OCI-LY3 (cell line): ENCODE measurements around the gene SPAG9.
"Not testable (repeated sequence)": the region's sequence is repeated elsewhere in the genome, so short reads cannot be mapped to it uniquely, and the experiment has no call there.

Source experiments
- H2AFZ ChIP-seq: fragments of 200-600, 300-600 bp; shearing (Covaris generic); 2 replicates; pipeline ENCODE4 v1.6.0; 2014; ENCODE audit warnings: antibody characterized with exemption, low read depth, low read length
- H3K27ac ChIP-seq: fragments of 200-600, 300-600 bp; sonication (generic); 2 replicates; pipeline ENCODE4 v1.5.1; 2014; ENCODE audit warnings: mild to moderate bottlenecking, low read length, moderate library complexity, mixed read lengths
- H3K27me3 ChIP-seq: fragments of 200-600, 300-600 bp; sonication (generic); 2 replicates; pipeline ENCODE4 v1.6.1; 2014; ENCODE audit warnings: low read depth, low read length, mixed read lengths
- H3K36me3 ChIP-seq: fragments of 200-600, 300-600 bp; sonication (generic); replicated peaks from 2 replicates; pipeline ENCODE3; 2014; ENCODE audit warnings: low read depth, low read length, mixed read lengths
- H3K4me1 ChIP-seq: fragments of 300-600, 200-600 bp; sonication (generic); 2 replicates; pipeline ENCODE4 v1.6.1; 2014; ENCODE audit warnings: low read length, mixed read lengths
- H3K4me2 ChIP-seq: fragments of 200-600, 300-600 bp; sonication (generic); 2 replicates; pipeline ENCODE4 v1.6.1; 2014; ENCODE audit warnings: low read length, mixed read lengths
- H3K4me3 ChIP-seq: fragments of 300-600, 200-600 bp; sonication (generic); 2 replicates; pipeline ENCODE4 v1.5.1; 2014; ENCODE audit warnings: antibody characterized with exemption, mild to moderate bottlenecking, low read length, moderate library complexity
- H3K79me2 ChIP-seq: fragments of 300-600, 200-600 bp; shearing (Covaris generic); 2 replicates; pipeline ENCODE4 v1.6.1; 2014; ENCODE audit warnings: mild to moderate bottlenecking, low read length, mixed read lengths
- H3K9ac ChIP-seq: fragments of 300-600, 200-600 bp; shearing (Covaris generic); 2 replicates; pipeline ENCODE4 v1.6.0; 2014; ENCODE audit warnings: mild to moderate bottlenecking, low read length, moderate library complexity
- H3K9me3 ChIP-seq: fragments of 200-600, 300-600 bp; shearing (Covaris generic); 2 replicates; pipeline ENCODE4 v1.6.1; 2014; ENCODE audit warnings: low read length, mixed read lengths; ENCODE audit not compliant: insufficient read depth
- H4K20me1 ChIP-seq: fragments of 200-600, 300-600 bp; sonication (generic); 2 replicates; pipeline ENCODE4 v1.6.1; 2016; ENCODE audit warnings: low read length, mixed read lengths; ENCODE audit not compliant: insufficient read depth
- EZH2phosphoT487 ChIP-seq: fragments of 200-600 bp; shearing (Covaris generic); IDR thresholded peaks from 2 replicates; pipeline ENCODE4 v1.6.1; 2018; ENCODE audit warnings: antibody characterized with exemption, mixed run types, low read depth
- TF ChIP-seq, protein P1 (sequence below): fragments of 200-600, 300-600 bp; sonication (generic); IDR thresholded peaks from 2 replicates; pipeline ENCODE4 v1.5.1; 2014; ENCODE audit warnings: antibody characterized with exemption, low read length, low read depth

The SPAG9 gene

DNA sequence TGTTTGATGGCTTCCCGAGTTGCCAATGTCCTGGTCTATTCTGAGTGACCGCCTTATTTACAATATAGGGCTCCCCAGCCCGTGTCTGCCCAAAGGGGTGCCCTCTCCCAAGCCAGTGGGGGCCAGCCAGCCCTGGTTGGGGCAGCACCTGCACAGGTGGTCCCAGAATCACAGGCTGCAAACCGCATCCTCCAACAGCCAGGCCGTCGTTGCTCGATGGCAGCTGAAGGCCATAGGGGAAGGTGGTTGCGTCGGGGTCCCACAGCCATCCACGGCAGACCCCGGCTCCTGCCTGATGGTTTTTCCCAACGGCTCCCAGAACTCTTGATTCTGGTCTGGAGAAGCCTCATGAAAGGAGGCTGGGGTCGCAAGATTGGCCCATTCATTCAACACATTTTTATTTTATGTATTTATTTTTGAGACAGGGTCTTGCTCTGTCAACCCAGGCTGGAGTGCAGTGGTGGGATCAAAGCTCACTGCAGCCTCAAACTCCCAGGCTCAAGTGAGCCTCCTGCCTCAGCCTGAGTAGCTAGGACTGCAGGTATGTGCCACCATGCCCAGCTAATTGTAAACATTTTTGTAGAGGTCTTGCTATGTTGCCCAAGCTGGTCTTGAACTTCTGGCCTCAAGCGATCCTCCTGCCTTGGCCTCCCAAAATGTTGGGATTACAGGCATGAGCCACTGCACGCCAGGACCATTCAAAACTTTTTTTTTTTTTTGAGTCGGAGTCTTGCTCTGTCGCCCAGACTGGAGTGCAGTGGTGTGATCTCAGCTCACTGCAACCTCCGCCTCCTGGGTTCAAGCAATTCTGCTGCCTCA lies 175.6 kb downstream of the SPAG9 start:
- Histone ChIP-seq H3K27ac (no peak overlapping the region), H3K27me3 (no peaks in the 10 kb centered on the region), H3K79me2 (no peaks in the 10 kb centered on the region), H3K4me3 (peak overlapping the region; percentile 69), H3K9me3 (no peaks in the 10 kb centered on the region), H4K20me1 (no peaks in the 10 kb centered on the region), H3K4me1 (peaks cover 7% of the 10 kb centered on the region; the same call in 1 of the 2 replicates), H2AFZ (0 out of 2 replicates have a peak overlapping the region, but pooled peaks have one; percentile 41), H3K9ac (no peak overlapping the region), H3K4me2 (peak overlapping the region; percentile 76), H3K36me3 (no peaks in the 10 kb centered on the region)
- TF ChIP-seq, protein P1, sequence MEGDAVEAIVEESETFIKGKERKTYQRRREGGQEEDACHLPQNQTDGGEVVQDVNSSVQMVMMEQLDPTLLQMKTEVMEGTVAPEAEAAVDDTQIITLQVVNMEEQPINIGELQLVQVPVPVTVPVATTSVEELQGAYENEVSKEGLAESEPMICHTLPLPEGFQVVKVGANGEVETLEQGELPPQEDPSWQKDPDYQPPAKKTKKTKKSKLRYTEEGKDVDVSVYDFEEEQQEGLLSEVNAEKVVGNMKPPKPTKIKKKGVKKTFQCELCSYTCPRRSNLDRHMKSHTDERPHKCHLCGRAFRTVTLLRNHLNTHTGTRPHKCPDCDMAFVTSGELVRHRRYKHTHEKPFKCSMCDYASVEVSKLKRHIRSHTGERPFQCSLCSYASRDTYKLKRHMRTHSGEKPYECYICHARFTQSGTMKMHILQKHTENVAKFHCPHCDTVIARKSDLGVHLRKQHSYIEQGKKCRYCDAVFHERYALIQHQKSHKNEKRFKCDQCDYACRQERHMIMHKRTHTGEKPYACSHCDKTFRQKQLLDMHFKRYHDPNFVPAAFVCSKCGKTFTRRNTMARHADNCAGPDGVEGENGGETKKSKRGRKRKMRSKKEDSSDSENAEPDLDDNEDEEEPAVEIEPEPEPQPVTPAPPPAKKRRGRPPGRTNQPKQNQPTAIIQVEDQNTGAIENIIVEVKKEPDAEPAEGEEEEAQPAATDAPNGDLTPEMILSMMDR = no peak
- no peak for TF ChIP-seq EZH2phosphoT487

DNA sequence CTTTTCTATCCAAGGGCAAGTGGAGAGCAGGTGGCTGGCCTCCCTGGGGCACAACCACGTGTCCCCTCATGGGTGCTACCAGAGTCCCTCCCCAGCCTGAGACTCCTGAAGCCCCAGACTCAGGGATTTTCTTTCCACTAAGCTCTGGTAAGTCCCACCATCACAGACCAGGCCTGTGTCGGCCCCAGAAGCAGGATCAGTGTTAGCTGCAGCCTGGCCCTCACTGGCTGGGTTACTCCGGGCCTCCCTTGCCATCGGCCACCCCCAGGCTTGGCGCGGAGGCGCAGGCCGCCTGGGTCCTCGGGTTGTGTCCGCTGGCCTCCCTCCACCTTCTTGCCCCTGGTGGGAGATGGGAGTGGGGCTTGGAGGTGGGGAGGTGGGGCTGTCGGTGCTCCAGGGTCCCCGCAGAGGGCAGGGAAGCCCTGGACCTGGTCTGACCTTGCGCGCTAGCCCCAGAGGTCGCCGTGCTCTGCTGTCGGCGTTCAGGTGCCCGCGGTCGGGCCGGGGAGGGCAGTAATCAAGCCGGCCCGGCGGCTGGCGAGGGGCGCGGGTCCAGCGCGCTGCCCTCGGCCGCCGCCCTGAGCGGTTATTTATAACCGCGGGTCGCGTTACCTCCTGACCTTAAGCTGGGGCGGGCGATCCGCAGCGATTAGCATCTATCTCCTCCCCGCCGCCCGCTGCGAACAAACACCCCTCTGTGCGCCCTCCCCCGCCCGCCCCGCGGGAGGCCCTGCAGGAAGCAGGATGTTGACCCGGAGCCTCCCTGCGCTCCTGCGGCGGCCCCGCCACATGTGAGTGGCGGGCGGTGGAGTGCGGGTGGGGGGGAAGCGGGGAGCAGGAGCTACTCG lies 176.4 kb downstream of the SPAG9 start:
- Histone ChIP-seq H4K20me1 (no peaks in the 10 kb centered on the region), H3K4me2 (peak overlapping the region; percentile 76), H2AFZ (peak overlapping the region; percentile 41), H3K4me1 (peaks cover 4% of the 10 kb centered on the region; the same call in 1 of the 2 replicates), H3K9me3 (no peaks in the 10 kb centered on the region), H3K27ac (no peak overlapping the region), H3K36me3 (no peaks in the 10 kb centered on the region), H3K79me2 (no peaks in the 10 kb centered on the region), H3K9ac (peak overlapping the region; percentile 46; the same call in 1 of the 2 replicates), H3K4me3 (peak overlapping the region; percentile 69), H3K27me3 (no peaks in the 10 kb centered on the region)
- TF ChIP-seq EZH2phosphoT487 = no peak
- TF ChIP-seq, protein P1 = no peak

DNA sequence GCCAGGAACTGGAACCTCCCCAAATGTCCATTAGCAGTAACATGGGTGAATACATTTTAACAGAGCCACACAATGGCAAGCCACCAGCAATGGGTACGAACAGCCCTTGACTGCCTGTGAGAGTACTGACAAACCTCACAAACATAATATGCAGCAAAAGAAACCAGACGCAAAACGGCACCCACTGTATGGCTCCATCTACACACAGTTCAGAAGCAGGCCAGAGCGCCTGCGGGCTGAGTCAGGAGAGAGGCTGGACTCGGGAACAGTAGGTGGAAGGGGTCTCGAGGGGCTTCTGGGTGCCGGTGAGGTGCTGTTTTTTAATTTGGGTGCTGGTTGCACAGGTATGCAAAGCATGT lies 177.1 kb downstream of the SPAG9 start:
- Histone ChIP-seq H3K4me1 (peaks cover 4% of the 10 kb centered on the region; the same call in 1 of the 2 replicates), H3K4me2 (0 out of 2 replicates have a peak overlapping the region, but pooled peaks have one; percentile 76), H3K9ac (no peak overlapping the region), H2AFZ (no peak overlapping the region), H3K36me3 (no peaks in the 10 kb centered on the region), H3K27me3 (no peaks in the 10 kb centered on the region), H3K4me3 (no peak overlapping the region), H3K9me3 (no peaks in the 10 kb centered on the region), H3K27ac (no peak overlapping the region), H4K20me1 (no peaks in the 10 kb centered on the region), H3K79me2 (no peaks in the 10 kb centered on the region)
- TF ChIP-seq, protein P1 = no peak
- no peak for TF ChIP-seq EZH2phosphoT487

DNA sequence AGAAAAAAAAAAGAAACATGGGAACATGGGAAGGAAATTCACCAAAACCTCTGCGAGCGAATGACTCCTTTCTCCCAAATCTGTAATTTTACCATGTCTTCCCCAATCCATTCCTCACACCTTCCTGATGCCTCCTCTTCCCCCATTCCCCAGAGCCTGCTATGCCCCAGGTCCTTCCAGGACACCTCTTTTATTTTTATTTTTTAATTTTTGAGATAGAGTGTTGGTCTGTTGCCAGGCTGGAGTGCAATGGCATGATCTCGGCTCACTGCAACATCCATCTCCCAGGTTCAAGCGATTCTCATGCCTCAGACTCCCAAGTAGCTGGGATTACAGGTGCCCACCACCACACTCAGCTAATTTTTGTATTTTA lies 179.0 kb downstream of the SPAG9 start:
- not testable (repeated sequence) for H3K27me3 ChIP-seq, H3K27ac ChIP-seq, H3K9me3 ChIP-seq, H3K9ac ChIP-seq, H3K4me3 ChIP-seq, H3K79me2 ChIP-seq, H3K36me3 ChIP-seq, H4K20me1 ChIP-seq, H2AFZ ChIP-seq, H3K4me1 ChIP-seq, H3K4me2 ChIP-seq
